Measurements from ENCODE around the gene APOC1.
"Not testable (repeated sequence)": the region's sequence is repeated elsewhere in the genome, so short reads cannot be mapped to it uniquely, and the experiment has no call there.

- TF ChIP-seq POLR2A, EP300 (IDR thresholded peaks at IDR 0.05): not testable (repeated sequence)
These were observed at the start of gene APOC1 for GRCh38 chr19:44914433-44915206.

All from ovary (tissue), 1 donor.